ENCODE data around the gene DDX17. TPM values are rescaled to one million over a fixed set of nuclear protein-coding genes. Genes with fewer than 3 reads are reported as not detected.

DDX17 gene
- total RNA-seq, 1 experiment from 2014 or later: 322 TPM

- intact Hi-C loops (cut with micrococcal nuclease): no loop called here
- DNase-seq (ENCODE audit: unreplicated experiment): no peak
- TF ChIP-seq CTCF (IDR thresholded peaks at IDR 0.05; ENCODE audit: unreplicated experiment): no peak
- Mint-ChIP-seq H3K27ac (ENCODE audit: low read depth, unreplicated experiment) (no peak overlapping the region), H3K27me3 (ENCODE audit: insufficient read depth, unreplicated experiment) (no peaks in the 10 kb centered on the region), H3K4me1 (ENCODE audit: insufficient read depth, unreplicated experiment) (peaks cover 5% of the 10 kb centered on the region), H3K4me3 (ENCODE audit: unreplicated experiment) (no peak overlapping the region), H3K9me3 (ENCODE audit: unreplicated experiment) (no peaks in the 10 kb centered on the region), H3K36me3 (ENCODE audit: insufficient read depth, unreplicated experiment) (peaks cover 100% of the 10 kb centered on the region)
- no TSS peak for BruUV-seq (replicated peaks)
- ChIA-PET POLR2A (interaction anchor here (1.4 to 4.4 kb wide), 2 partner anchors 10 to 11 kb away, joined by 10 to 21 read pairs; no protein-coding TSS in a partner anchor), CTCF (interaction anchor here (2.7 kb wide), 1 partner anchor 11 kb away, joined by 10 read pairs; no protein-coding TSS in a partner anchor)
Measured at GRCh38 chr22:38491707-38492348, 14.3 kb downstream of the DDX17 start.

- H3K4me1 Mint-ChIP-seq (ENCODE audit: insufficient read depth, unreplicated experiment): peaks cover 5% of the 10 kb centered on the region
- H3K4me3 Mint-ChIP-seq (ENCODE audit: unreplicated experiment): no peak overlapping the region
- ChIA-PET POLR2A (interaction anchor here (1.3 to 4.4 kb wide), 3 partner anchors 8 to 11 kb away, joined by 3 to 21 read pairs (median 12); no protein-coding TSS in a partner anchor), CTCF (interaction anchor here (0.6 to 1.5 kb wide), 2 partner anchors 29 to 81 kb away, joined by 3 to 5 read pairs; no protein-coding TSS in a partner anchor)
- no peak for TF ChIP-seq CTCF (IDR thresholded peaks at IDR 0.05; ENCODE audit: unreplicated experiment)
- H3K27ac Mint-ChIP-seq (ENCODE audit: low read depth, unreplicated experiment): no peak overlapping the region
- no TSS peak for BruUV-seq (replicated peaks)
- intact Hi-C loops (cut with micrococcal nuclease): no loop called here
- H3K36me3 Mint-ChIP-seq (ENCODE audit: insufficient read depth, unreplicated experiment): peaks cover 100% of the 10 kb centered on the region
- H3K27me3 Mint-ChIP-seq (ENCODE audit: insufficient read depth, unreplicated experiment): no peaks in the 10 kb centered on the region
- no peak for DNase-seq (ENCODE audit: unreplicated experiment)
- H3K9me3 Mint-ChIP-seq (ENCODE audit: unreplicated experiment): no peaks in the 10 kb centered on the region
Measured at GRCh38 chr22:38490915-38491314, 15.2 kb downstream of the DDX17 start.

GRCh38 chr22:38490475-38490874 lies 15.6 kb downstream of the DDX17 start:
- TF ChIP-seq CTCF (IDR thresholded peaks at IDR 0.05; ENCODE audit: unreplicated experiment): no peak
- DNase-seq (ENCODE audit: unreplicated experiment): no peak
- BruUV-seq (replicated peaks): no TSS peak
- intact Hi-C loops (cut with micrococcal nuclease): no loop called here
- POLR2A ChIA-PET: interaction anchor here (0.6 to 4.4 kb wide), 5 partner anchors 8 to 437 kb away, joined by 3 to 21 read pairs (median 4); no protein-coding TSS in a partner anchor
- H3K36me3 Mint-ChIP-seq (ENCODE audit: insufficient read depth, unreplicated experiment): peaks cover 100% of the 10 kb centered on the region
- H3K9me3 Mint-ChIP-seq (ENCODE audit: unreplicated experiment): no peaks in the 10 kb centered on the region
- H3K4me3 Mint-ChIP-seq (ENCODE audit: unreplicated experiment): no peak overlapping the region
- peaks cover 5% of the 10 kb centered on the region for H3K4me1 Mint-ChIP-seq (ENCODE audit: insufficient read depth, unreplicated experiment)
- H3K27ac Mint-ChIP-seq (ENCODE audit: low read depth, unreplicated experiment): no peak overlapping the region
- H3K27me3 Mint-ChIP-seq (ENCODE audit: insufficient read depth, unreplicated experiment): no peaks in the 10 kb centered on the region
- CTCF ChIA-PET: interaction anchor here (0.6 to 1.5 kb wide), 3 partner anchors 27 to 82 kb away, joined by 3 to 5 read pairs (median 4); no protein-coding TSS in a partner anchor

- no peak for DNase-seq (ENCODE audit: unreplicated experiment)
- no peak overlapping the region for H3K4me3 Mint-ChIP-seq (ENCODE audit: unreplicated experiment)
- peaks cover 100% of the 10 kb centered on the region for H3K36me3 Mint-ChIP-seq (ENCODE audit: insufficient read depth, unreplicated experiment)
- TF ChIP-seq CTCF (IDR thresholded peaks at IDR 0.05; ENCODE audit: unreplicated experiment): no peak
- H3K27ac Mint-ChIP-seq (ENCODE audit: low read depth, unreplicated experiment): no peak overlapping the region
- no peaks in the 10 kb centered on the region for H3K9me3 Mint-ChIP-seq (ENCODE audit: unreplicated experiment)
- ChIA-PET POLR2A (interaction anchor here (0.6 to 4.4 kb wide), 9 partner anchors 9 to 436 kb away, joined by 3 to 21 read pairs (median 3); no protein-coding TSS in a partner anchor), CTCF (interaction anchor here (1.0 to 1.5 kb wide), 2 partner anchors 27 to 83 kb away, joined by 4 to 5 read pairs; no protein-coding TSS in a partner anchor)
- H3K27me3 Mint-ChIP-seq (ENCODE audit: insufficient read depth, unreplicated experiment): no peaks in the 10 kb centered on the region
- no TSS peak for BruUV-seq (replicated peaks)
- peaks cover 5% of the 10 kb centered on the region for H3K4me1 Mint-ChIP-seq (ENCODE audit: insufficient read depth, unreplicated experiment)
- intact Hi-C loops (cut with micrococcal nuclease): no loop called here
Measured at GRCh38 chr22:38489561-38490145, 16.5 kb downstream of the DDX17 start.
